ENCODE data around the gene SETD7. TPM values are rescaled to one million over a fixed set of nuclear protein-coding genes. Genes with fewer than 3 reads are reported as not detected.

The SETD7 gene
- total and polyA plus RNA-seq, 2 donors (not counting 1 experiment from before 2014, with no cell fraction given) = 5.1 to 13.0 TPM

DNA sequence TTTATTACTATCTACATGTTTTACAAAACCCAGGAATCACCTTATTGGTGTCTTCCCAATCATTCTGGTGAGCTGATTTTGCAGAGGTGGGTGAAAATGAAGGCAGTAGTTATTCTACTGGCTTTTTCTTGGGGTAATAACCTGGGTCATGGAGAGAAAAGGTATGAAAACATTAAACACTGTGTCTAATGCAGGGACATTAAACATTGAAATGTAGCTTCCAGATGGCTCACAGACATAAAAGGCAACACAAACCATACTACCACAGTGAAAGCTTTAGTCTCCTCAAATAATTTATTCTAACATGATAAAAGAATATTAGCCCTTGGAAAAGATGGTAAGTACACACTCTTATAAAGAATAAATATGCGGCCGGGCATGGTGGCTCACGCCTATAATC, 8.0 kb downstream of the SETD7 start:
- Histone ChIP-seq H3K27ac (ENCODE audit: low read length in 2 of 2) (no peak overlapping the region), H3K4me1 (ENCODE audit: control insufficient read depth in 2 of 2, insufficient read depth in 2 of 2, low read length in 2 of 2) (peaks cover 3 to 4% of the 10 kb centered on the region in 2 donors), H3K36me3 (replicated peaks in 1 of 2; ENCODE audit: control extremely low read depth in 1 of 2, control insufficient read depth in 1 of 2, extremely low read depth in 1 of 2, insufficient read depth in 2 of 2, low read length in 1 of 2) (peaks cover 0 to 34% of the 10 kb centered on the region in 2 experiments), H3K79me2 (ENCODE audit: control insufficient read depth, insufficient read depth, low read length) (peaks cover 68% of the 10 kb centered on the region), H4K20me1 (ENCODE audit: control insufficient read depth, insufficient read depth, low read length, poor library complexity, severe bottlenecking) (peaks cover 27% of the 10 kb centered on the region), H2AFZ (ENCODE audit: insufficient read depth, low read depth, low read length, poor library complexity, severe bottlenecking) (no peak overlapping the region), H3K9me3 (ENCODE audit: control extremely low read depth in 1 of 3, control insufficient read depth in 2 of 3, insufficient read depth in 1 of 3, low read length in 2 of 3) (no peaks in the 10 kb centered on the region), H3K4me2 (replicated peaks; ENCODE audit: low read depth, low read length, poor library complexity, severe bottlenecking) (no peak overlapping the region), H3K9ac (ENCODE audit: low read length) (no peak overlapping the region), H3K27me3 (replicated peaks in 1 of 4; ENCODE audit: control extremely low read depth in 1 of 4, control insufficient read depth in 3 of 4, insufficient read depth in 4 of 4, low read length in 3 of 4) (no peaks in the 10 kb centered on the region), H3K4me3 (ENCODE audit: control extremely low read depth in 1 of 5, extremely low read depth in 1 of 5, insufficient read depth in 1 of 5, low read depth in 2 of 5, low read length in 4 of 5) (no peak overlapping the region)
- no peak for TF ChIP-seq EZH2 (IDR thresholded peaks at IDR 0.05; ENCODE audit: borderline replicate concordance, insufficient read depth, low read depth, low read length, poor library complexity, severe bottlenecking)
- TF ChIP-seq, protein P1, sequence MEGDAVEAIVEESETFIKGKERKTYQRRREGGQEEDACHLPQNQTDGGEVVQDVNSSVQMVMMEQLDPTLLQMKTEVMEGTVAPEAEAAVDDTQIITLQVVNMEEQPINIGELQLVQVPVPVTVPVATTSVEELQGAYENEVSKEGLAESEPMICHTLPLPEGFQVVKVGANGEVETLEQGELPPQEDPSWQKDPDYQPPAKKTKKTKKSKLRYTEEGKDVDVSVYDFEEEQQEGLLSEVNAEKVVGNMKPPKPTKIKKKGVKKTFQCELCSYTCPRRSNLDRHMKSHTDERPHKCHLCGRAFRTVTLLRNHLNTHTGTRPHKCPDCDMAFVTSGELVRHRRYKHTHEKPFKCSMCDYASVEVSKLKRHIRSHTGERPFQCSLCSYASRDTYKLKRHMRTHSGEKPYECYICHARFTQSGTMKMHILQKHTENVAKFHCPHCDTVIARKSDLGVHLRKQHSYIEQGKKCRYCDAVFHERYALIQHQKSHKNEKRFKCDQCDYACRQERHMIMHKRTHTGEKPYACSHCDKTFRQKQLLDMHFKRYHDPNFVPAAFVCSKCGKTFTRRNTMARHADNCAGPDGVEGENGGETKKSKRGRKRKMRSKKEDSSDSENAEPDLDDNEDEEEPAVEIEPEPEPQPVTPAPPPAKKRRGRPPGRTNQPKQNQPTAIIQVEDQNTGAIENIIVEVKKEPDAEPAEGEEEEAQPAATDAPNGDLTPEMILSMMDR (IDR thresholded peaks at IDR 0.05) = no peak
- Mint-ChIP-seq H3K4me3 (no peak overlapping the region), H3K27me3 (no peaks in the 10 kb centered on the region), H3K27ac (no peak overlapping the region), H3K9me3 (ENCODE audit: insufficient read depth) (no peaks in the 10 kb centered on the region), H3K4me1 (peaks cover 24% of the 10 kb centered on the region)
- CTCF ChIA-PET = interaction anchor here (1.7 kb wide), 1 partner anchor 12 kb away, joined by 3 read pairs; no protein-coding TSS in a partner anchor
- no CpG with 5 or more reads among the region's 3 CpGs for WGBS (ENCODE audit: insufficient coverage)
- DNase-seq (no peak), ATAC-seq (ENCODE audit: low read depth) (no peak)
- POLR2A ChIA-PET = interaction anchor here (0.6 kb wide), 1 partner anchor 13 kb away, joined by 5 read pairs; no protein-coding TSS in a partner anchor
- intact Hi-C loops (cut with micrococcal nuclease) = no loop called here

DNA sequence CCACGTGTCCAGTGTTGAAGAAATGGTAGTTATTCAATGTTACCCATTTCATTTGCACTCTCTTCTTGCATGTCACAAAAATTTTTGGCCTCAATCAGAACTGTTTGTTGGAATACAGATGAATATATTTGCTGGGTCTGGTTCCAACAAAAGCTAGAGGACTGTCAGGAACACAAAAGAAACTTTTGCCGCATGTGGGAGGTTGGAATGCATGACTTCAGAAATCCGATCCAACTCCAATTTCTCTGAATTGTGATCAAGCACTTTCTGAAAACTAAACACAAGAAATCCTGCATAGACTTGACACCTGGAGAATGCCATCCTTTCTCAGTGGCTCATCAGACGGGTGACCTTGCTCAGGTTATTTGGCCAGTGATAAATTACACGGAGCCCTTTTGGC, 15.4 kb downstream of the SETD7 start:
- no peaks in the 10 kb centered on the region for H3K4me1 ChIP-seq (ENCODE audit: control insufficient read depth in 2 of 2, insufficient read depth in 2 of 2, low read length in 2 of 2)
- 92% methylated on average over 2 of the region's 5 CpGs for WGBS (ENCODE audit: insufficient coverage)
- H3K27ac Mint-ChIP-seq = no peak overlapping the region
- CTCF ChIA-PET = interaction anchor here (1.3 to 2.1 kb wide), 2 partner anchors 10 to 510 kb away, joined by 7 to 9 read pairs; no protein-coding TSS in a partner anchor
- POLR2A ChIA-PET = no interaction called here
- no peak overlapping the region for H3K4me2 ChIP-seq (replicated peaks; ENCODE audit: low read depth, low read length, poor library complexity, severe bottlenecking)
- H3K9ac ChIP-seq (ENCODE audit: low read length) = no peak overlapping the region
- no peaks in the 10 kb centered on the region for H3K4me1 Mint-ChIP-seq
- H4K20me1 ChIP-seq (ENCODE audit: control insufficient read depth, insufficient read depth, low read length, poor library complexity, severe bottlenecking) = peaks cover 14% of the 10 kb centered on the region
- H3K4me3 Mint-ChIP-seq = no peak overlapping the region
- no peaks in the 10 kb centered on the region for H3K27me3 ChIP-seq (replicated peaks in 1 of 4; ENCODE audit: control extremely low read depth in 1 of 4, control insufficient read depth in 3 of 4, insufficient read depth in 4 of 4, low read length in 3 of 4)
- intact Hi-C loops (cut with micrococcal nuclease) = no loop called here
- no peak overlapping the region for H2AFZ ChIP-seq (ENCODE audit: insufficient read depth, low read depth, low read length, poor library complexity, severe bottlenecking)
- no peak for DNase-seq
- H3K9me3 ChIP-seq (ENCODE audit: control extremely low read depth in 1 of 3, control insufficient read depth in 2 of 3, insufficient read depth in 1 of 3, low read length in 2 of 3) = no peaks in the 10 kb centered on the region
- peaks cover 21% of the 10 kb centered on the region for H3K79me2 ChIP-seq (ENCODE audit: control insufficient read depth, insufficient read depth, low read length)
- no peaks in the 10 kb centered on the region for H3K9me3 Mint-ChIP-seq (ENCODE audit: insufficient read depth)
- no peak overlapping the region for H3K27ac ChIP-seq (ENCODE audit: low read length in 2 of 2)
- H3K27me3 Mint-ChIP-seq = no peaks in the 10 kb centered on the region
- TF ChIP-seq, protein P1 (IDR thresholded peaks at IDR 0.05) = no peak
- no peak for TF ChIP-seq EZH2 (IDR thresholded peaks at IDR 0.05; ENCODE audit: borderline replicate concordance, insufficient read depth, low read depth, low read length, poor library complexity, severe bottlenecking)
- no peak overlapping the region for H3K4me3 ChIP-seq (ENCODE audit: control extremely low read depth in 1 of 5, extremely low read depth in 1 of 5, insufficient read depth in 1 of 5, low read depth in 2 of 5, low read length in 4 of 5)
- H3K36me3 ChIP-seq (replicated peaks in 1 of 2; ENCODE audit: control extremely low read depth in 1 of 2, control insufficient read depth in 1 of 2, extremely low read depth in 1 of 2, insufficient read depth in 2 of 2, low read length in 1 of 2) = peaks cover 4 to 46% of the 10 kb centered on the region in 2 experiments
- ATAC-seq (ENCODE audit: low read depth) = no peak

All from B cell (primary cell).